HFF-Myc (cell line): Measurements from ENCODE around the gene RPL10A.

Source experiments
- DNase-seq: peaks from one replicate; pipeline ENCODE4 v3.0.0-alpha.2; 2011; ENCODE audit warnings: low read depth; ENCODE audit errors: extremely low read depth
- H3K4me3 ChIP-seq: replicated peaks from 2 replicates; pipeline ENCODE4 v1.5.1; 2011; ENCODE audit warnings: low read depth, mild to moderate bottlenecking, control low read depth, low read length
- CTCF ChIP-seq: IDR thresholded peaks from 2 replicates; pipeline ENCODE4 v1.5.1; 2012; ENCODE audit warnings: mild to moderate bottlenecking, low read depth, low read length, control low read depth; ENCODE audit errors: missing control alignments

Gene RPL10A

GRCh38 chr6:35476004-35476403 lies 7.8 kb downstream of the RPL10A start:
- no peak overlapping the region for H3K4me3 ChIP-seq
- TF ChIP-seq CTCF = no peak
- DNase-seq = no peak

GRCh38 chr6:35477028-35477427 lies 8.8 kb downstream of the RPL10A start:
- H3K4me3 ChIP-seq = no peak overlapping the region
- TF ChIP-seq CTCF = no peak
- no peak for DNase-seq

- H3K4me3 ChIP-seq = no peak overlapping the region
- no peak for DNase-seq
- TF ChIP-seq CTCF = no peak
Observed at GRCh38 chr6:35477551-35478179, 9.5 kb downstream of the RPL10A start.

GRCh38 chr6:35478259-35478658 lies 10.1 kb downstream of the RPL10A start:
- H3K4me3 ChIP-seq = no peak overlapping the region
- TF ChIP-seq CTCF = no peak
- DNase-seq = no peak

GRCh38 chr6:35480176-35480575 lies 12.0 kb downstream of the RPL10A start:
- no peak for DNase-seq
- H3K4me3 ChIP-seq = no peak overlapping the region
- no peak for TF ChIP-seq CTCF

- no peak for TF ChIP-seq CTCF
- no peak for DNase-seq
- no peak overlapping the region for H3K4me3 ChIP-seq
Observed at GRCh38 chr6:35481226-35481625, 13.0 kb downstream of the RPL10A start.

GRCh38 chr6:35483062-35483461 lies 14.9 kb downstream of the RPL10A start:
- no peak for TF ChIP-seq CTCF
- no peak overlapping the region for H3K4me3 ChIP-seq
- DNase-seq = no peak
